ENCODE measurements around the gene MS4A6E.
"Not testable (repeated sequence)": the region's sequence is repeated elsewhere in the genome, so short reads cannot be mapped to it uniquely, and the experiment has no call there.

Gene MS4A6E

GRCh38 chr11:60326955-60327354 lies at the start of gene MS4A6E:
MS4A6E (plus strand) TSS chr11:60327255; CDS start chr11:60334896, 7,641 bp downstream.
- TF ChIP-seq, protein P1, sequence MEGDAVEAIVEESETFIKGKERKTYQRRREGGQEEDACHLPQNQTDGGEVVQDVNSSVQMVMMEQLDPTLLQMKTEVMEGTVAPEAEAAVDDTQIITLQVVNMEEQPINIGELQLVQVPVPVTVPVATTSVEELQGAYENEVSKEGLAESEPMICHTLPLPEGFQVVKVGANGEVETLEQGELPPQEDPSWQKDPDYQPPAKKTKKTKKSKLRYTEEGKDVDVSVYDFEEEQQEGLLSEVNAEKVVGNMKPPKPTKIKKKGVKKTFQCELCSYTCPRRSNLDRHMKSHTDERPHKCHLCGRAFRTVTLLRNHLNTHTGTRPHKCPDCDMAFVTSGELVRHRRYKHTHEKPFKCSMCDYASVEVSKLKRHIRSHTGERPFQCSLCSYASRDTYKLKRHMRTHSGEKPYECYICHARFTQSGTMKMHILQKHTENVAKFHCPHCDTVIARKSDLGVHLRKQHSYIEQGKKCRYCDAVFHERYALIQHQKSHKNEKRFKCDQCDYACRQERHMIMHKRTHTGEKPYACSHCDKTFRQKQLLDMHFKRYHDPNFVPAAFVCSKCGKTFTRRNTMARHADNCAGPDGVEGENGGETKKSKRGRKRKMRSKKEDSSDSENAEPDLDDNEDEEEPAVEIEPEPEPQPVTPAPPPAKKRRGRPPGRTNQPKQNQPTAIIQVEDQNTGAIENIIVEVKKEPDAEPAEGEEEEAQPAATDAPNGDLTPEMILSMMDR (IDR thresholded peaks at IDR 0.05; ENCODE audit: poor library complexity, severe bottlenecking) = no peak
- Histone ChIP-seq H3K9me3 (ENCODE audit: severe bottlenecking) (no peaks in the 10 kb centered on the region), H3K4me3 (ENCODE audit: severe bottlenecking) (no peak within 1 kb of the TSS)

DNA sequence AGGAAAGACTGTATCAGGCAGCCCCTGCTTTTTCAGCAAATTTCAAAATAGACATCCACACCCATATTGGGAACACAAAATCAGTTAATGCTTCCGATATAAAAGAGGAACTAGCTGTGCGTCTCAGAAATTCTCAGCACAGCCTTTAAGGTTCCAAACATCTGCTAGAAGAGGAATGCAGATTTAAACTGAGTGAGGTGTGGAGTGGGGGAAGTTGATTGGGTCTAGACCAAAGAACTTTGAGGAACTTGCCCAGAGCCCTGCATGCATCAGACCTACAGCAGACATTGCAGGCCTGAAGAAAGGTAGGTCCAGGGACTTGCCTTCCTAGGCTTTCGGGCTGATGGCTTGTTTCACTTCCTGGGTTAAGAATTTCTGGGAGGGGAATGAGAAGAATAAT lies 46.6 kb upstream of the MS4A6E start, which contains the start of gene MS4A4A:
TSS of gene MS4A4A (plus strand) at position 255 of the 400 bp plus-strand sequence. CDS start at position 265, 10 bp downstream.
- DNase-seq (ENCODE audit: low spot score) (no peak), ATAC-seq (ENCODE audit: low read depth) (no peak)
- Histone ChIP-seq H3K27ac (ENCODE audit: poor library complexity, severe bottlenecking) (no peak within 1 kb of the TSS), H3K4me1 (ENCODE audit: insufficient read depth, poor library complexity, severe bottlenecking) (no peaks in the 10 kb centered on the region), H3K27me3 (ENCODE audit: insufficient read depth, poor library complexity, severe bottlenecking) (no peaks in the 10 kb centered on the region), H3K4me3 (ENCODE audit: severe bottlenecking) (no peak within 1 kb of the TSS), H3K36me3 (ENCODE audit: low read depth) (no peaks in the 10 kb centered on the region), H3K9me3 (ENCODE audit: severe bottlenecking) (no peaks in the 10 kb centered on the region)
- TF ChIP-seq, protein P1 (IDR thresholded peaks at IDR 0.05; ENCODE audit: poor library complexity, severe bottlenecking) = no peak

More at GRCh38 chr11:60326955-60327354, at the start of gene MS4A6E:
- no peak for DNase-seq (ENCODE audit: low spot score)
- ATAC-seq (ENCODE audit: low read depth) = no peak
- H3K36me3 ChIP-seq (ENCODE audit: low read depth) = no peaks in the 10 kb centered on the region
- H3K27me3 ChIP-seq (ENCODE audit: insufficient read depth, poor library complexity, severe bottlenecking) = no peaks in the 10 kb centered on the region
- H3K27ac ChIP-seq (ENCODE audit: poor library complexity, severe bottlenecking) = no peak within 1 kb of the TSS
- H3K4me1 ChIP-seq (ENCODE audit: insufficient read depth, poor library complexity, severe bottlenecking) = no peaks in the 10 kb centered on the region

GRCh38 chr11:60281485-60281884 lies 45.6 kb upstream of the MS4A6E start:
- TF ChIP-seq, protein P1 (IDR thresholded peaks at IDR 0.05; ENCODE audit: poor library complexity, severe bottlenecking) = no peak

DNA sequence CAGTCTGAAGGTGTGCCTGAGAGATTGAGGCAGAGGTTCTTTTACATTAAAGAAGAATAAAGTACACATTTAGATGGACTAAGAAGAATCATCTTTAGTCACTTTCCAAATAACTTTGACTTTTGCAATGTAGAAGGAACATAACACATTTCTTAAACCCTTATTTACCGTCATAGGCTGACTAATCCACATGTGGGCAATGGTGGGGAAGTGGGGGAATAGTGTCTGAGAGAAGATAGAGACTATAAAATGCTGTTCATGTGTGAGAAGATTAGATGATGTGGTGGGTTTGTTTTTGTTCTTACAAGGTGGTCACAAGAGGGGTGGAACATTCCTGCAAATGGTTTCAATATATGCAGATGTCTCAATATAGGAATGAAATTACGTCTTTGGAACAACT lies 44.8 kb upstream of the MS4A6E start:
- no peak for DNase-seq (ENCODE audit: low spot score)
- H3K4me1 ChIP-seq (ENCODE audit: insufficient read depth, poor library complexity, severe bottlenecking) = no peaks in the 10 kb centered on the region
- no peak overlapping the region for H3K4me3 ChIP-seq (ENCODE audit: severe bottlenecking)
- H3K27ac ChIP-seq (ENCODE audit: poor library complexity, severe bottlenecking) = no peak overlapping the region
- TF ChIP-seq, protein P1 (IDR thresholded peaks at IDR 0.05; ENCODE audit: poor library complexity, severe bottlenecking) = no peak
- no peaks in the 10 kb centered on the region for H3K9me3 ChIP-seq (ENCODE audit: severe bottlenecking)
- H3K27me3 ChIP-seq (ENCODE audit: insufficient read depth, poor library complexity, severe bottlenecking) = no peaks in the 10 kb centered on the region
- no peak for ATAC-seq (ENCODE audit: low read depth)
- no peaks in the 10 kb centered on the region for H3K36me3 ChIP-seq (ENCODE audit: low read depth)

More at GRCh38 chr11:60281485-60281884, 45.6 kb upstream of the MS4A6E start:
- Histone ChIP-seq H3K36me3 (ENCODE audit: low read depth) (no peaks in the 10 kb centered on the region), H3K9me3 (ENCODE audit: severe bottlenecking) (no peaks in the 10 kb centered on the region), H3K4me1 (ENCODE audit: insufficient read depth, poor library complexity, severe bottlenecking) (no peaks in the 10 kb centered on the region), H3K27ac (ENCODE audit: poor library complexity, severe bottlenecking) (no peak overlapping the region), H3K27me3 (ENCODE audit: insufficient read depth, poor library complexity, severe bottlenecking) (no peaks in the 10 kb centered on the region), H3K4me3 (ENCODE audit: severe bottlenecking) (no peak overlapping the region)
- DNase-seq (ENCODE audit: low spot score) = no peak
- ATAC-seq (ENCODE audit: low read depth) = no peak

DNA sequence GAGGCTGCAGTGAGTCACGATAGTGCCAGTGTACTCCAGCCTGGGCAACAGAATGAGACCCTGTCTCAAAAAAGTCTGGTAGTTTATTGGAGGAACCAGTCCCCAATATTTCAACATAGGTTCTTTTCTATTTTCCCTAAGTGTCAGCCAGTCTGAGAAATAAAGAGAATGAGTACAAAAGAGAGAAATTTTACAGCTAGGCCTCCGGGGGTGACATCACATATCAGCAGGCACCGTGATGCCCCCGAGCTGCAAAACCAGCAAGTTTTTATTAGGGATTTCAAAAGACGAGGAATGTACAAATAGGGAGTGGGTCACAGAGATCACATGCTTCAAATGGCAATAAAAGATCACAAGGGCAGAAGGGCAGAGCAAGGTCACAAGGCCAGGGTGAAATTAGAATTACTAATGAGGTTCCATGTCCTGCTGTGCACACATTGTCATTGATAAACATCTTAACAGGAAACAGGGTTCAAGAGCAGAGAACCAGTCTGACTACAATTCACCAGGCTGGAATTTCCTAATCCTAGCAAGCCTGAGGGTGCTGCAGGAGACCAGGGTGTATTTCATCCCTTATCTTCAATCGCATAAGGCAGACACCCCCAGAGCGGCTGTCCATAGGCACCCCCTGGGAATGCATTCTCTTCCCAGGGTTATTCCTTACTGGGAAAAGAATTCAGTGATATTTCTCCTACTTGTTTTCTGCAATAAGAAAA lies 41.5 kb upstream of the MS4A6E start:
- not testable (repeated sequence) for ATAC-seq (ENCODE audit: low read depth)

More for the DNA sequence above, 41.5 kb upstream of the MS4A6E start:
- not testable (repeated sequence) for H3K27me3 ChIP-seq (ENCODE audit: insufficient read depth, poor library complexity, severe bottlenecking); H3K27ac ChIP-seq (ENCODE audit: poor library complexity, severe bottlenecking); H3K9me3 ChIP-seq (ENCODE audit: severe bottlenecking); DNase-seq (ENCODE audit: low spot score); H3K36me3 ChIP-seq (ENCODE audit: low read depth); H3K4me3 ChIP-seq (ENCODE audit: severe bottlenecking); H3K4me1 ChIP-seq (ENCODE audit: insufficient read depth, poor library complexity, severe bottlenecking)

Data from RWPE2 (cell line).